NCI-H2196 (cell line): ENCODE results near the gene BROX.
"Not testable (repeated sequence)": the region's sequence is repeated elsewhere in the genome, so short reads cannot be mapped to it uniquely, and the experiment has no call there.

ENCODE experiments used
- DNase-seq: peaks from one replicate; lab custom pipeline; 2025; ENCODE audit not compliant: unreplicated experiment; lab: John Stamatoyannopoulos, UW

BROX gene

GRCh38 chr1:222730866-222731265, 18.5 kb downstream of the BROX start:
- DNase-seq, result no peak

DNA sequence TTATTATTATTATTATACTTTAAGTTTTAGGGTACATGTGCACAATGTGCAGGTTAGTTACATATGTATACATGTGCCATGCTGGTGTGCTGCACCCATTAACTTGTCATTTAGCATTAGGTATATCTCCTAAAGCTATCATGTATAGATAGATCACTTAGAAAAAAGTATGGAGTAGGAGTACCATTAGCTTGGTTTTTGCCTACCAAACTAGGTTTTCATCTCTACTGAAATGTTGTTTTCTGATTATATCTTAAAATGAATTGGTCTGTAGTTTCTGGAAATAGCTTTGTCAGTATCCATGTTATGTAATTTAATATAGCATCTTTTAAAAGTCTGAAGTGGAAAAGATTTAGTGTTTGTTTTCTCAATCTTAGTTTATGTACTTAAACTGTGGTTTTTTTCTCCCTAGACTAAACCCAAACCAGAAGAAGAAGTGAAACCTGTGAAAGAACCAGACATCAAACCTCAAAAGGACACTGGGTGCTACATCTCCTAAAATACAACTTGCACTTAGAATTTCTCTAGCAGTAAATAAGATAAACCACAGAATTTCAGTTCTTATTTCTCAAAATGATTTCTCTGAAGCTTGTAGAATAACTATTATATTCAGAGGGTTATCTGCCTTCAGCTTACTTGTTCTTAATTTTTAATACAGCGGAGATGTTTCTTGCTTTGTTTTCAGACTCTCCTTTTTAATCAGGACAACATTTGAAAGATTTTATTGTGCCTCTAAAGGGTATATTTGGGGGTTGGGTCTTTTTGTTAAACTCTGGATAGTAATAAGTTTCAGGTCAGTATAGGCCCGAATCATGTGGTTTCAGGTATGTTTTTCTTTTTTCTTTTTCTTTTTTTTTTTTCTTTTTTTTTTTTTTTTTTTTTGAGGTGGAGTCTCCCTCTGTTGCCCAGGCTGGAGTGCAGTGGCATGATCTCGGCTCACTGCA, 20.1 kb downstream of the BROX start:
- DNase-seq, result no peak

- DNase-seq, result no peak
Measured at GRCh38 chr1:222734740-222735139, 22.4 kb downstream of the BROX start.

DNA sequence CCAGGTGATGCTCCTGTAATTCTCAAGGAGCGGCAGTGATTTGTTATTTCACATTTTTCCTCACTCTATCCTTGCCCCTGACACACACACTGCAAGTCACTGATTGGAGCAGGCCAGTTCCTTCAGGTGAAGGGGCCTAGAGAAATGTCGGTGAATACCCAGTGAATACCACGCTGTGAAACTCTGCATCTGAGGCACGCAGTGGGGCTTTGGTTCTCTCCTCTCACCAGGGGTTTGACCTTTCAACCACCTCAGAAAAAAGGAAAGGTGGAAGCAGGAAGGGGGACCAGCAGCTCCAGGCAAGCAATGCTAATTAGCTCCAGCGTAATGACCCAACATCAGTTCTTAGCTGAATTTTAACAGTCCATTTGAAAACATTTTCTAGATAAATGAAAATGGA, 24.1 kb downstream of the BROX start:
- DNase-seq, result no peak

GRCh38 chr1:222736972-222737371, 24.6 kb downstream of the BROX start, which contains the start of gene FAM177B:
Gene FAM177B (plus strand): TSS chr1:222737202. CDS start chr1:222746546, 9,344 bp downstream.
- no peak for DNase-seq

GRCh38 chr1:222739465-222739864, 27.1 kb downstream of the BROX start:
- DNase-seq, result no peak

- DNase-seq, result no peak
Measured at GRCh38 chr1:222739929-222740328, 27.6 kb downstream of the BROX start.

- DNase-seq, result not testable (repeated sequence)
Measured at GRCh38 chr1:222741630-222742457, 29.5 kb downstream of the BROX start.

- no peak for DNase-seq
Measured at GRCh38 chr1:222749927-222750326, 37.6 kb downstream of the BROX start.

DNA sequence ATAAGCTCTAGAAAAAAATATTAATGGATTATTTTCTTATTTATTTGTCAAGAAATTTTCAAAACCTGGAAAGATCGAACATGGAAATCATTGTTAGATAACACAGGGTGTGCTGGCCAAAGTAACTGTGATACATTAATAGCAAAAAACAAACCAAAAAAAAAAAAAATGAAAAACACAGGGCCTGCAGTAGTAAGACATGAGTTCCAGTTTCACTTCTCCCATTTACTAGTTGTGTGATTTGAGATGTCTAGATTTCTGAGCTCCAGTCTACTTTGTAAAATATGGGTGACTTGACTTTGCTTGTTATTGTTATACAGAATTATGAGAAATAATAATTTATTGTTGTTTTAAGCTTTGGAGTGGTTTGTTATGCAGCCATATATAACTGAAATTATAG, 38.3 kb downstream of the BROX start:
- DNase-seq, result no peak

DNA sequence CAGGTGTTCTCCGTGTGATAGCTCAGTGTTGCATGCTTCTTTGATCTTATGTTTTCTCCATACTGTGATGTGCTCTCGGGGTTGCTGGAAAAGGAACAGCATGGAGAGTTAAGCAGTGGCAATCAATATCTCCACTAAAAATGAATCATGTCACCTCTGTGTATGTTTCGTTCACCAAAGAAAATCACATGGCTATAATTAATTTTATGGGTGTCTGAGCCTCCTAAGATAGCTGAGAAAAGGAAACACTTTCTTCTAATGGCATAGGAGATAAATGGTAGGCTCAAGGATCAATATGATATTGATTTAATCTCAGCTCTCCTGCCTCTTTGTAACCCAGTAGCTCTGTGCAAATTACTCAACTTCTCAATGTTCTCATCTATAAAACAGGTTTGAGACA, 38.9 kb downstream of the BROX start:
- DNase-seq, result no peak

GRCh38 chr1:222754366-222755139, 42.2 kb downstream of the BROX start:
- no peak for DNase-seq

GRCh38 chr1:222757646-222758268, 45.4 kb downstream of the BROX start:
- no peak for DNase-seq

DNA sequence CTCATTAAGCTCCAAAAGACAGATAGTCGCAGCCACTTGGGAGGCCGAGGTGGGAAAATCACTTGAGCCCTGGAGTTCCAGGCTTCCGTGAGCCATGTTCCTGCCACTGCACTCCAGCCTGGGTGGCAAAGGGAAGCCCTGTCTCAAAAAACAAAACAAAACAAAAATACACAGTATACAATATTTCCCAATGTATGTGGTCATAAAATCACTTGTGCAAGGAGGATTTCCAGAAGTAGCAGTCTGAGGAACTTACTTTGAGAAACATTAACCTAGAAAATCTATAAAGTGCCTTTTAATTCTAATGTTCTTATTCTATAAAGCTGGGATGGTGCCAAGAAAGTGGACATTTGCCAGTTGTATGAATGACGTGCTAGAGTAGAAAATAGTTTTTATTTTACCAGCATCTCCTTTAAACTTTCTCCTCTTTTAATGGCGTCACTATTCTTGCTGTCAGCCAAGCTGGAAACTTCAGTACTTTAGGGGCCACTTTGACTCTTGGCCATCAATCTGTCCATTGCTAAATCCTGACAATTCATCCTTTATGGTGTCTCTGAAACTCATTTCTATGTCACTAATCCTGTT, 47.2 kb downstream of the BROX start:
- no peak for DNase-seq

- no peak for DNase-seq
Measured at GRCh38 chr1:222761083-222761482, 48.7 kb downstream of the BROX start.

DNA sequence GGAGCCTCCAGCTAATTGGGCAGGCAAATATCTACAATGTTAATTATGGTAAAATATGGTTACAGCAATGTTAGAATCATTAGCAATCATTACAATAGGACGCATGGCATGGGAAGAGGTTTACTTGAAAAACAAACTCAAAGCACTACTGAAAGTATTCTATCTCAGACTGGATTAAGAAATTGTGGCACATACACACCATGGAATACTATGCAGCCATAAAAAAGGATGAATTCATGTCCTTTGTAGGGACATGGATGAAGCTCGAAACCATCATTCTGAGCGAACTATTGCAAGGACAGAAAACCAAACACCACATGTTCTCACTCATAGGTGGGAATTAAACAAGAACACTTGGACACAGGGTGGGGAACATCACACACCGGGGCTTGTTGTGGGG, 49.8 kb downstream of the BROX start:
- not testable (repeated sequence) for DNase-seq

- DNase-seq, result no peak
Measured at GRCh38 chr1:222767152-222767571, 54.8 kb downstream of the BROX start.

DNA sequence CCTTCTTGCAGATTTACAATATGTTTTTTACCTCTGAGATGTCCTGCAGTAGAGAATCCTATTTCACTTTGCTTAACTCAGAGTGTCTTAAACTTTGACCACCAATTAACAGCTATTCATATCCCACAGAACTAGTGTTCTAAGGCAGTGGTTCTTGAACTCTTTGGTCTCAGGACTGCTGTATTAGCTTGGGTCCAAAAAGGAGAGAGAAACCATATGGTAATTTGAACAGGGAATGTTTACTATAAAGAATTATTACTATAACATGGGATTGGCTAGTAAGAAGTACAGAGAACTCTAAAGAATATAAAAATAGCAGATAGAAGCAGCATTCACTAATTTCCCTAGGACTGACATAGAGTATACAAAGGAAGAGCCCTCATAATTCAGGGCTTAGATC, 56.2 kb downstream of the BROX start:
- DNase-seq, result no peak

- no peak for DNase-seq
Measured at GRCh38 chr1:222769181-222769580, 56.8 kb downstream of the BROX start.

GRCh38 chr1:222769971-222770620, 57.7 kb downstream of the BROX start:
- no peak for DNase-seq
